Thyroid gland (tissue), 4 donors: Measurements from ENCODE around the gene FDX1.

Experiments
- CTCF ChIP-seq, 6 experiments: fragments of 200-600 bp in 3 of 6; fragments of 450-650 bp in 3 of 6; sonication (generic) in 3 of 6; IDR thresholded peaks; one replicate each; pipeline ENCODE4 v1.5.1; 2016 to 2019; ENCODE audit warnings: antibody characterized with exemption in 6 of 6, mild to moderate bottlenecking in 2 of 6, inconsistent platforms in 1 of 6, moderate library complexity in 1 of 6
- POLR2A ChIP-seq, 2 donors: fragments of 450-650 bp; IDR thresholded peaks; one replicate each; pipeline ENCODE4 v1.6.1; 2017; ENCODE audit warnings: antibody characterized with exemption in 2 of 2, mild to moderate bottlenecking in 2 of 2, moderate library complexity in 1 of 2

- TF ChIP-seq CTCF (IDR thresholded peaks at IDR 0.05): no peak
- TF ChIP-seq POLR2A (IDR thresholded peaks at IDR 0.05): no peak
Observed at GRCh38 chr11:110492321-110492685, 62.6 kb downstream of the FDX1 start.
